GM03348 (cell line): Measurements from ENCODE around the gene SYT14.
"Not testable (repeated sequence)": the region's sequence is repeated elsewhere in the genome, so short reads cannot be mapped to it uniquely, and the experiment has no call there.

ENCODE experiments used
- DNase-seq: peaks from one replicate; pipeline ENCODE4 v3.0.0; 2012; ENCODE audit warnings: low spot score

Gene SYT14

GRCh38 chr1:210117681-210118170, 179.7 kb downstream of the SYT14 start:
- no peak for DNase-seq

- no peak for DNase-seq
Measured at GRCh38 chr1:210123383-210123782, 185.4 kb downstream of the SYT14 start.

GRCh38 chr1:210123924-210124589, 186.0 kb downstream of the SYT14 start:
- DNase-seq, result peak; percentile 53

- DNase-seq, result no peak
Measured at GRCh38 chr1:210124736-210125135, 186.7 kb downstream of the SYT14 start.

- DNase-seq, result no peak
Measured at GRCh38 chr1:210125143-210125542, 187.1 kb downstream of the SYT14 start.

- DNase-seq, result no peak
Measured at GRCh38 chr1:210129092-210129491, 191.1 kb downstream of the SYT14 start.

GRCh38 chr1:210129759-210130158, 191.7 kb downstream of the SYT14 start:
- no peak for DNase-seq

- DNase-seq, result peak; percentile 48
Measured at GRCh38 chr1:210132582-210132981, 194.6 kb downstream of the SYT14 start.

- DNase-seq, result peak; percentile 59
Measured at GRCh38 chr1:210143465-210144062, 205.5 kb downstream of the SYT14 start.

- DNase-seq, result no peak
Measured at GRCh38 chr1:210144736-210145135, 206.7 kb downstream of the SYT14 start.

GRCh38 chr1:210151052-210151672, 213.1 kb downstream of the SYT14 start:
- DNase-seq, result no peak

- DNase-seq, result no peak
Measured at GRCh38 chr1:210159211-210159610, 221.2 kb downstream of the SYT14 start.

- DNase-seq, result no peak
Measured at GRCh38 chr1:210170220-210170619, 232.2 kb downstream of the SYT14 start.

- DNase-seq, result no peak
Measured at GRCh38 chr1:210174133-210174532, 236.1 kb downstream of the SYT14 start.

GRCh38 chr1:210185063-210185462, 247.0 kb downstream of the SYT14 start:
- no peak for DNase-seq

- DNase-seq, result not testable (repeated sequence)
Measured at GRCh38 chr1:210187849-210188606, 250.0 kb downstream of the SYT14 start.

- no peak for DNase-seq
Measured at GRCh38 chr1:210189426-210189825, 251.4 kb downstream of the SYT14 start.

GRCh38 chr1:210195635-210196160, 257.7 kb downstream of the SYT14 start:
- no peak for DNase-seq

GRCh38 chr1:210196266-210196665, 258.2 kb downstream of the SYT14 start:
- not testable (repeated sequence) for DNase-seq

GRCh38 chr1:210198840-210199239, 260.8 kb downstream of the SYT14 start:
- no peak for DNase-seq

- DNase-seq, result no peak
Measured at GRCh38 chr1:210200124-210200736, 262.2 kb downstream of the SYT14 start.

GRCh38 chr1:210201681-210202080, 263.7 kb downstream of the SYT14 start:
- peak; percentile 10 for DNase-seq
